DLD1 (cell line): Measurements from ENCODE around the gene ZNF532.

ENCODE experiments used
- in situ Hi-C: cut with HindIII; loops from 2 replicates; pipeline ENCODE4 v1.10.0; 2017; ENCODE audit warnings: low sequenced_read_pairs

The ZNF532 gene

DNA sequence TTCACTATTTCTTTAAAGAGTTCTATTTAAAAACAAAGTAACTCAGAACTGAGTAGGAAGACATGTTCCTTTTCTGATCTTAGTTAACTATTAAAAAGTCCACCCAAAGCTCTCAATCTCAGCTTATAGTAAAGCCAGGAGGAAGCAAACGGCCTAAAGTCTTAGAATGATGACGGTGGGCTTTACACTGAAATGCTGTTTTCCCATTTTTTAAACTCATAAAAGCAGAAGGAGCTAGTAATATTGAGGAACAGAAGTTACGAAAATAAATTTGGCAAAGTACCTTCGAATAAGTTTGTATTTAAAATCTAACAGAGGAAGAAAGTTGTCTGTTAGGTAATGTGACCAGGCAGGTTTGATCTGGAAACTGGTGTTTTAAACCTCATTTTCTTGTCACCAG is 111.1 kb downstream of the ZNF532 start:
- in situ Hi-C loops: no loop called here

DNA sequence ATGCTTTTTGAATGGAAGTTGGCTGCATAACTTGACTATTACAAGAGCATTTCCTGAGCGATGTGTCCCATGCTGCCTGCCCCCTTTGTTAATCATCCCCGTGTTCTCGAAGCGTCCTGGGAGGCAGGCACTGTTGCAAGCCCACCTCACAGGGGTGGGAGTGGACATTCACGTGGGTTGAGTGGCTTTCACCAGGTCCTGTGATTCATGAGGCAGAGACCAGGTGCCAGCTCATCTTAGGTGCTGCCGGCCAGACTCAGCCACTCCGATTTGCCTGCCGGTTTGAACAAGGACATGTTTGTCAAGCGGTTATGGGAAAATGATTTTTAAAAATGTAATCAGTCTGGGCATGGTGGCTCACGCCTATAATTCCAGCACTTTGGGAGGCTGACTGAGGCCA is 112.5 kb downstream of the ZNF532 start:
- in situ Hi-C loops: no loop called here

DNA sequence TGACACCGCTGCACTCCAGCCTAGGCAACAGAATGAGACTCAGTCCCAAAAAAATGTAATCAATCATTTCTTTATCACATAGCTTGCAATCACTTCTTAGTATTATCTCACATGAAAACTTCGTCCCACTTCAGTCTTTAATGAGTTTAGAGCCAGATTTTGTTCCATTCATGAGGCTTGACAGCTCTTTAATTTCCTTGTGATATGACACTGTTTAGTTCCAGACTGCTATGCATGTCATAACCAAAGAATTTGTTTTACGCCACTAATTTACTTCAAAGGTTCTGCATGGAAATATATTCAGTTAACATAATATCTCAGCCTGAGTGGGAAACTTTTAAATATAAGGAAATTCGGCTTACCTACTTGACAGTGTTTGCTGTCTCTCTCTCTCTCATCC is 113.1 kb downstream of the ZNF532 start:
- in situ Hi-C loops: no loop called here

DNA sequence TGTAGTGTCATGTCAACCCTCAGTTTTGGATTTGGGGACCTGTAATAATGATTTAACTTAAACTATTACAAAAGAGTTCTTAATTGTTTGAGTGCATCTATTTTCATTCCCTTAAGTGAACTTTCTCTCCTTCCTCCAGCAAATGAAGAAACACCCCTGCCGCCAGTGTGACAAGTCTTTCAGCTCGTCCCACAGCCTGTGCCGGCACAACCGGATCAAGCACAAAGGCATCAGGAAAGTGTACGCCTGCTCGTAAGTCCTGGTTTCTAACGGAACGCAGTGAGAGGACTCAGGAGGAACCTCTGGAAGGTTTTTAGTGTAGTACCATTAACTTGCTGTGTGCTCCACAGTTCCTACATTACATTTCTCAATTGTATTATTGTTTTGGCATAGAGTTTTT is 114.2 kb downstream of the ZNF532 start:
- in situ Hi-C loops: no loop called here

DNA sequence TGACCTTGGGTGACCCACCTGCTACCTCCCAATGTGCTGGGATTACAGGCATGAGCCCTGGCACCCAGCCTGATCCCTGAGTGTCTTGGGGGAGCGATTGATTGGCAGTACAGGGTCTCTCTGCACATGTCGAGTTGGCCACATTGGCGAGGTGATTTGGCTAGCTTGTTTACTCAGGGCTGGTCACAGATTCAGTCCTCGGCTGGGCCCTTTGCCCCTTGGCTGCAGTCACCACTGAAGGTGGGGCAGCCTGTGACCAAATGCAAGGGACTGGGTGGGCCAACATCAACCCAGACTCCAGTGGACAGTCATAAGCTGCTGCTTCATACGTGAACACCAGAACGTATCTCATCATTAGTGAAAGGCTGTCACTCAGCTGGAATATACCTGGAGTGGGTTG is 114.9 kb downstream of the ZNF532 start:
- in situ Hi-C loops: no loop called here

DNA sequence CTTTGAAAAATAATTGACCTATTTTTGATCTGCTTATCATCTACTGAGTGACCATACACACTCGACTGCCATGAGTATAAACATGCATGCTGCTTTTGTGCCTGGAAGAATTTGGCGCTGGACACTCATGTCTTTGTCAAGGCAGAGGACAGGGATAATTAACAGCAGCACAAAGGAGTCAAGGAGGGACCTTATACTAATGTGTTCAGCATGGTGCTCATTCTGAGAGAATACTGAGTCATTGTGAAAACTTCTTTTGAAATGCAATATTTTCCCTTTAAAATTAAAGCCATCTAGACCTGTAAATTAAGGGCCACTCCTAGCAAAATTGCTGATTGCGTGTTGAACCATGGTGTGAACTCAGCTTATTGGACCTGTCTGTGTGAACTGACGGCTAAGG is 116.3 kb downstream of the ZNF532 start:
- in situ Hi-C loops: no loop called here

DNA sequence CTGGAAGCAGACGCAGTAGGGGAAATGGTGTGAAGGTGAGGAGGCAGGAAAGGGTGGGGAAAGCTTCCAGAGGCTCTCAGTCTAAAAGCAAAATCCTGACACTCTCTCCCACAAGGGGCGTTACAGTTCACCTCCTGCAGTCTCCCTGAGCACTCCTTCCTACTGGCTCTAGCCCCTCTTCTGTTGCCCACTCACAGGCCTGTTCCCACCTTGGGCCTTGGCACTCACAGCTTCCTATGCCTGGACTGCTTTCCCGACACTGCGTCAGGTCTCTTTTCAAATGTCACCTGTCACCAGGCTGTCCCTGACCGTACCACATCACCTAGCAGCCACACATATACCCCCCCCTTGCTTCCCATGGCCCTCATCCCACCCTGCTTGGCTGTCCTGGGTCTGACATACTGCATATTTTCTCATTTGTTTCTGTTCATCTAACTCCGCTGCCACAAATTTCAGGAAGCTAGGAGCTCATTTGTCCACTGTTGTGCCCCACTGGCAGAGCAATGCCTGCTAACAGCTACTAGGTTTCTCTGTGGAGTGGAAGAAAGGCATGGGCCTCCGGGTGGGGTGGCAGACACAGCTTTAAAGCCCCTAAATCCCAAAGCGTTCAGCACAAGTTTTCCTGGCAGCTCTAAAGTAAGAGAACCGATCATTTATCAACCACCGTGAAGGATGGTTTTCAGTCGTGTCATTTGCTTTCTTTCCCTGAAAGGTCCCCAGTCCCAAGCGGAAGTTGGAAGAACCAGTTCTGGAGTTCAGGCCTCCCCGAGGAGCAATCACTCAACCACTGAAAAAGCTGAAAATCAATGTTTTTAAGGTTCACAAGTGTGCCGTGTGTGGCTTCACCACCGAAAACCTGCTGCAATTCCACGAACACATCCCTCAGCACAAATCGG is 118.8 kb downstream of the ZNF532 start:
- in situ Hi-C loops: no loop called here

DNA sequence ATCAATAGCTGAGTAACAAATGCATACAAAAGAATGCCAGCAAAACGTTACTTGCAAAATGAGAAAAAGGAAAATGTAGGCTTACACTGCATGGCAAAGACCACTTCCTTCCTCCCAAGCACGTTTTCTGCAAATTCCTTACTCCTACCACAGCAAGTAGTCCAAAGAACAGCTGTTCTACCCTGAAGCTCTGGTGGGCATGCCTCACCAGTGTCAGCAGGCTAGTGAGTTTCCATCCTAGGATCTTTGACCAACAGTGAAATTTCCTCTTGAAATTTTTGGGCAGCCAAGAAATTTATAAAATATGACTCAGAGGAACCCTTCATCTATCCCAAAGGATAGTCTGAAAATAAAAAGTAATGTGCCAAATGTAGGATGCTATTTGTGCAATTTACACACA is 123.9 kb downstream of the ZNF532 start:
- in situ Hi-C loops: no loop called here

DNA sequence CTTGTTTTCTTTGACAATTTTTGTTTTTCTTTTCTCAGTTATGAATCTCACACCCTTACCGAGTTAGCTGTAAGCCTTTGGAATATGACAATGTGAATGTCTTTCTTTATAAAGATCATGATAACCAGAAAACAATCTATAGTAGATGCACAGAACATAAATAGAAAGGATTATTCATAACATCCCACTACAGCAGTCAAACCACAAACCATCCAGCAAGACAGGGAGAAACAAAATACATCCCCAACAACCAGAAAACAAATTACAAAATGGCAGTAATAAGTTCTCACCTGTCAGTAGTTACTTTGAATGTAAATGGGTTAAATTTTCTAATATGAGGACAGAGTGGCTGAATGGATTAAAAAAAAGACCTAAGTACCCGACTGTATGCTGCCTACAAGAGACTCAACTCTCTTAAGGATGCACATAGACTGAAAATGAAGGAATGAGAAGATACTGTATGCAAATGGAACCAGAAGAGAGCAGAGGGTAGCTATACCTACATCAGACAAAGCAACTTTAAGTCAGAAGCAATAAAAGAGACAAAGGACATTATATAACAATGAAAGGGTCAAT is 124.6 kb downstream of the ZNF532 start:
- in situ Hi-C loops: no loop called here

DNA sequence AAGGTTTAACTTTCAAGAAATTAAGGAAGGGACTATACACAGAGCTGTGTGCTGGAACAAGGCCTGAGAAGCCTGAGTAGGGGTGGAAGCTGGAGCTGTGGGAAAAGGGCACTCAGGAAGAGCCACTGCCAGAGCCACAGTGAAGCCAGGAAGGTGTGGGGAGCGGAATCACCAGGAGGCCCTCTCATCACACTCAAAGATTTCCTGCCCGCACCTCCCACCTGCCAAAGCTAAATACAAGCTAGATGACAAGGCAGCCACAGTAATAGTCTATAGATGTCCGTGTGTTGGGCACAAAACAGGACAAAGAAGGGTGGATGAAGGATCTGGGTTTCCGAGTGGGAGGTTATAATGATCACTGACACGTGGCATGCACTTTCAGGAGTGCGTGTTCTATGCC is 126.0 kb downstream of the ZNF532 start:
- in situ Hi-C loops: no loop called here

DNA sequence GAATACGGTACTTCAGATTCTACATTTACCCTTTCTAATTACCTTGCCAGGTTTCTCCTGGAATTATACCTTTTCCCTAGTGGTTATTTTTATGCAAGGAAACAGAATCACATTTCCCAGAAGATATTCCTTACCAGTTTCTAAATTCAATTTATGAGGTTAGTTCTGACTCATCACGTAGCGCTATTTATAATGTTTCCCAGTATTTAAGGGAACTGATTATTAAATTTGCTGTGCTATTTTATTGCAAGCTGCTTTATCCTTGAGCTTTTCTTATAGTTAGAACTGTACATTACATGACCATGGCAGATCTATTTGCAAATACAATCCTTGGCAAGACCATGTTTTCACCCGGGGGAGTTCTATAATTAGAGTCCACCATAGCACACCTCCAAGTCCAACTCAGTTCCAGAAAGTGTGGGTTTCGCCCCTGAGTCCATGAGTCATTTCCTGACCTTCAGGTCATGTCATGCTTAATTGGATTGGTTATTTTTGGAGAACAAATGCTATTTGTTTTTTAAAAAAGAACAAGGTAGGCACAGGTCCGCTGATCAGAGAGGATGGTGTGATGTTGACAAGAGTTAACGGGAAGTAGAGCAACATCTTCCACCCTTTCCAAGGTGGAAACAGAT is 126.6 kb downstream of the ZNF532 start:
- in situ Hi-C loops: no loop called here

DNA sequence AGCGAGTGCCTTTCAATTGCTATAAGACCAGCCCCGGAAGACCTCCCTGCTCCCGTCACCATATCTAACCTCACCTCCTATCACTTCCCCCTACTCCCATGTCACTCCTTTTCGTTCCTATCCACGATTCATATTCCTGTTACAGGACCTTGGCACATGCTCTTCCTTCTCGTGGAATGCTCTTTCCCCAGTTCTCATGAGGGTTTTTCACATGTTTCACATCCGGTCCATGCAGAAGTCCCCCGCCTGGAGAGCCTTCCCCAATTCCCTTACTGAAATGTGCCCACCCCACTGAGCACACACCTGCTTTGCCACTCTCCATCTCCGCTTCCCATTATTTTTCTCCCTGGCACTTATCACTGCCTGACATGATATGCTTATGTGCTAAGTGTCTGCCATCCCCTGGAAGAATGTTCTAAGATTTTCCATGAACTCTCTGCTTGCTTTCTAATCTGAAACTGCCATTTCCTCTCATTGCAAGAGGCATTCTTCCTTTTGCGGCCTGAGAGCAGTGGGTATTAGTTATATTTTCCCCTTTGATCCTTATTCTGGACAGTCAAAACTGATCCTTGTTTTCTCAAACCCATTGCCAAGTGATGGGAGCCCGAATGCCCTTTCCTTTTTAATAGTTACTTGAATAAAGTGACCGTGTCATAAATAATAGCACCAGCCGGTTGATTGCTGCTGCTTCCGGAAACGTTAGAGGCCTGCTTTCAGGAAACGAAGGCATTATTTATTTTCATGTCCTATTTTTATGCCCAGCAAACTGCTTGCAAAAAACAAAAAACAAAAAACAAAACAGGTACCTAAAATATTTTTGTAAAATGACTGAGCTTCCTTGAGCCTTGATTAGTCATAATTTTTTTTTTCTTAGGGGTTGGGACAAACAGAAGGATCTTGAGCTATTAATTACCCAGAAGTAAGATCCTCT is 127.9 kb downstream of the ZNF532 start:
- in situ Hi-C loops: no loop called here

DNA sequence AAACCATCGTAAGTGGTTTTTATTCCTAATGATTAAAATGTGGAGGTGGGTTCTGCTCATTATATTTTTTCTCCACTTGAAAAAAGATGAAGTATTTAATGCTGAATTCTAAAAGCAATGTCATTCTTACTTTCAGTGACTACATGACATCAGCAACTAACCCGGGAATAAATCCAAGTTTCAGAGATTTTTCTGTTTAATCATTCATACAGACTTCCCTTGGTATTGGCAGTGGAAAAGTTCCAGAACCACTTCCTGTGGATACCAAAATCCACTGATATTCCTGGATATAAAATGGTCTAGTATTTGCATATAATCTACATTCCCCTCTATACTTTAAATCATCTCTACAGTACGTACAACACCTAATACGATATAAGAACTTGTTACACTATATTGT is 128.6 kb downstream of the ZNF532 start:
- in situ Hi-C loops: no loop called here

DNA sequence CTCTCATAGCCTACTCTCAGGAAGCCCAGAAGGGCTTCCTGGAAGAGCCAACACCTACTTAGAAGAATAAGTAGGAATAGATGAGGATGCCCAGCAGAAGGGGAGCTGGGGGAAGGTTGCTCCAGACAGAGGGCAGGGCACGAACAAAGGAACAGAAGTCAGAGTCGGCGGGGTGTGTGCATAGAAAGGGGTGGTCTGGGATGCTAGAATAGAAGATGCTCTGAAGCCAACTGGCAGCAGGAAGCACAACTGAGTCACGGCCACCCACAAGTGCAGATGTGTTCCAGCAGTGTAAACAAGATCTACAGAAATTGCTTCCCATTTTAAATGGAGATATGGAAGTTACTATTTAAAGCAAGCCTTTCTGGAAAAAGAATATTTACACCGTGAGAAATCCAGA is 131.0 kb downstream of the ZNF532 start:
- in situ Hi-C loops: no loop called here

DNA sequence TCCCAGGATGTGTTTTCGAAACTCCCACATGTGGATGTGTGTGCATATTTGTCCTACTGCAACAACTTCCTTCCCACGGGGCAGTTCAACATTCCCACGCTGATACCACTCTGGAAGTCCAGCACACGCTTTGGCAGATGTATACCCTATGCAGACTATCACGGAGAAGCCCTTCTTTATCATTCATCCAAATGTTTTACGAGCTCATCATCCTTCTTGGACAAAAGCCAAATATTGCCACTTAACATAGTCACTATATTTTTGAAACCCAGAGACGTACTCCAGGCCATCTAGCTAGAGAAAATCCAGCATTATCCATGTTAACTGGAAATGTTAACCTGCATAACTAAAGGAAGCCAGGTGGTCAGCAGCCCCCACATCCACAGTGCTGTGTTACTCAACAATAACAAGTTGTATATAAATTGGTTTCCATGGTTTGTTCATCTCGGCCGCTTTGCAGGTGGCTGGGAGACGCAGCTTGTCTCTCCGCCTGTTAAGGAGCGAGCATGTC is 131.5 kb downstream of the ZNF532 start:
- in situ Hi-C loops: no loop called here

DNA sequence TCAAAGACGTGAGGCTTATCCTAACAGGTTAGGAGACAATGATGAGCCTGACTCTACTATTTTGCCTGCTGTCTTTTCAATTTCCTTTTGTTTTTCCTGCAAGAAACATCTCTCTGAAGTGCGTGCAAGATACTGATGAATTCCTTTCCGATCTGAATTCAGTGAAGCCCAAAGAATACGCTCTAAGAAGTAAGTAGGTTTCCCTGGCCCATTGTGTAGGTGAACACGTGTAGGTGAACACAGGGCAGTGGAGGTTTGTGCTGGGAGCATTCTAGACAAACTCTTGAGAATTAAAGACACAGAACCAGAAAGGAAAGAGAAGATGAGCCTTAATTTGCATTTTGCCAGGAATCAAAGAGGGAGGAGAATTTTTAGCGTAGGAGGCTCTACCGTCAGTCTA is 132.0 kb downstream of the ZNF532 start:
- in situ Hi-C loops: no loop called here

DNA sequence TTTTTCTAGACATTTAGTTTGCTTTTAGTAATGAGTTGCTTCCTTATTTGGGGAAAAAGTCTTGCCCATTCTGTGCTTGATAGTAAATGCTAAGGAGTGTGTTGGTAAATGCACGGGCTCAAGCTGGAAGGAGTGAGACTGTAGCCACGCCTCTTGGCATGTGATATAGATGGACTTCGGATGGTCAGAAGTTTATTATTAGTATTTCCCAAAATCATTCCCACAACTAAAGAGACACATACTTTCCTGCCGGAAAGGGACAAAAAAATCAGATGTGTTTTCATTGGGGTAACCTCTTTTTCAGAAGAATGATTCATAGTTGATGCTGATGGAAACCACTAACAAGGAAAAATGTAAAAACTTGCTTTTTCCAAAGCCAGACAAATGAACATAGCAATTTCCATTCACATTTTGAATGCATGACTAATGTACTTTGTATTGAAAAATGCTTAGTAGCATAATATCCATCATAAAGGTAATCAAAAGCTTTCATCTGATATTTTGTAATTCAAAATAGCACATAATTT is 133.2 kb downstream of the ZNF532 start:
- in situ Hi-C loops: no loop called here

DNA sequence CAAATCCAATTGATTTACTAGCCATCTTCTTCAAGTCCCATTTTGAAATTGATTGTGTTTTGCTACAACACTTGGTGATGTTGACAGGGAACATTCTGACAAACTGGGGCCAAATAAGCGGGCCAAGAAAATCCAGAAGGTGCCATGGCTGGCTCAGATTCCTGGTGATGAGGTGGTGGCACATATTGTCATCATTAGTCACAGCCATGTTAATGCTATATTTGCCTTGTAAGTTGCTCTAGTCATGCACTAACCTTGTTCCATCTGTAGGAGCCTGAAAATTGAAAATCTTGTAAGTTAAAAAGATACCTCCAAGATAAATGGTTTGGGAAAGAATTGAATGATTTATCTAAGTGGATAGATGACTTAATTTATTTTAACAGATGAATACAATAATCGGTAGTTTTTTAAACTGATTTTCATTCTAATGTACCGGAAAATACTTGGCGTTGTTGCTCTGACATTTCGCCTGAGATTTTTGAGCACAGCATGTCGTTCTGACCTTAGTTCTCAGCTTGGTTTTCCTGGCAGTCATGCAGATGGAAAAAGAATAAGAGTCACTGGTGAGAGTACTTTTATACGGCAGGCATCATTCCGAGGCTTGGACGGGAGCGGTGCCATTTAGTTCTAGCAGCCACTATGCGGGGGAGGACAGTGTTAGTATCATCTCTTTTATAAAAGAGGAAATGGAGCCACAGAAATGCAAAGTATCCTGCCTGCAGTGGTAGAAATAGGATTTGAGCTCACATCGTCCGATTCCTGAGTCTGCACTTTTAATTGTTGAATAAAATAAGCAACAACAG is 133.9 kb downstream of the ZNF532 start:
- in situ Hi-C loops: no loop called here

DNA sequence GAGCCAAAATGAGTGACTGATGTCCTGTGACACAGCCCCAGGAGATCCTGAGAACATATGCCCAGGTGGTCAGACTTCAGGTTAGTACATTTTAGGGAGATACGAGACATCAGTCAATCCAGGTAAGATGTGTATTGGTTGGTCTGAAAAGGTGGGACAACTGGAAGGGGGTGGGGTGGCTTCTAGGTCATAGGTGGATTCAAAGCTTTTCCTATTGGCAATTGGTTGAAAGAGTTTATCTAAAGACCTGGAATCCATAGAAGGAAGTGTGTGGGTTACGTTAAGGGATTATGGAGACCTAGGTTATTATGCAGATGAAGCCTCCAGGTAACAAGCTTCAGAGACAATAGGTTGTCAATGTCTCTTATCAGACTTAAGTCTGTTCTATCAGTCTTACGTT is 136.5 kb downstream of the ZNF532 start:
- in situ Hi-C loops: no loop called here

DNA sequence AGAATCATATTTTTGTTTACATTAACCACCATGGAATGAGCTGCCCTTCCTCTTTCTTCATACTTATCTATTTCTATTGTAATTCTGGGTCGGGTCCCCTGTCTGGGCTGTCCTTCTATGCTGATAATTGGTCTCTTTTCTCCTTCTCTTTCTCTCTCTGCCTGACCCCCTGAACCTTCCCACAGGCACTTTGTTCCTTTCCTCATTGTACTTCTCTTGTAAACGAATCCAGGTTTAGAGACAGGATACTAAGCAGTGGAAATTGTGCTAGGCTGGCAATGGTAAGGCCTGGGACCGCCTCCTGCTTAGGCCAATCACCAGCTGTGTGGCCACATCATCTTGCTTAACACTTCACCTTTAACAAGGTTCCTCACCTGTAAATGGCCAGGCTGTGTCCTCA is 137.0 kb downstream of the ZNF532 start:
- in situ Hi-C loops: no loop called here
